Karpas-422 (cell line): ENCODE data around the gene UNC93A. TPM values are rescaled to one million over a fixed set of nuclear protein-coding genes. Genes with fewer than 3 reads are reported as not detected.
"Not testable (repeated sequence)": the region's sequence is repeated elsewhere in the genome, so short reads cannot be mapped to it uniquely, and the experiment has no call there.

ENCODE experiments used
- DNase-seq: peaks from one replicate; pipeline ENCODE4 v3.0.0-alpha.2; 2015
- H2AFZ ChIP-seq: fragments of 200-600 bp; sonication (generic); 2 replicates; pipeline ENCODE4 v1.6.1; 2014; ENCODE audit warnings: antibody characterized with exemption, low read length, mixed read lengths
- H3K27ac ChIP-seq: fragments of 200-600 bp; sonication (generic); 2 replicates; pipeline ENCODE4 v1.5.1; 2014; ENCODE audit warnings: mild to moderate bottlenecking, low read length, moderate library complexity
- H3K27me3 ChIP-seq: fragments of 200-600 bp; sonication (generic); 2 replicates; pipeline ENCODE4 v1.6.1; 2014; ENCODE audit warnings: low read length, mixed read lengths
- H3K36me3 ChIP-seq: fragments of 200-600 bp; sonication (generic); 2 replicates; pipeline ENCODE4 v1.6.1; 2014; ENCODE audit warnings: low read length, mixed read lengths; ENCODE audit not compliant: insufficient read depth
- H3K4me1 ChIP-seq: fragments of 200-600 bp; sonication (generic); 2 replicates; pipeline ENCODE4 v1.6.1; 2014; ENCODE audit warnings: mild to moderate bottlenecking, low read length, mixed read lengths
- H3K4me2 ChIP-seq: fragments of 200-600 bp; sonication (generic); 2 replicates; pipeline ENCODE4 v1.6.1; 2014; ENCODE audit warnings: low read length, low read depth, mild to moderate bottlenecking; ENCODE audit not compliant: poor library complexity, severe bottlenecking
- H3K4me3 ChIP-seq: fragments of 200-600 bp; sonication (generic); 2 replicates; pipeline ENCODE4 v1.5.1; 2014; ENCODE audit warnings: mild to moderate bottlenecking, antibody characterized with exemption, low read length, mixed read lengths
- H3K79me2 ChIP-seq: fragments of 200-600 bp; sonication (generic); 2 replicates; pipeline ENCODE4 v1.6.1; 2014; ENCODE audit warnings: mild to moderate bottlenecking, low read length, mixed read lengths
- H3K9ac ChIP-seq: fragments of 200-600 bp; sonication (generic); 2 replicates; pipeline ENCODE4 v1.6.0; 2014; ENCODE audit warnings: low read length
- H3K9me2 ChIP-seq: fragments of 200-600 bp; sonication (generic), shearing (Covaris generic); replicated peaks from 2 replicates; pipeline ENCODE4 v1.6.0; 2014; ENCODE audit warnings: mild to moderate bottlenecking, low read length, moderate library complexity; ENCODE audit not compliant: insufficient read depth
- H3K9me3 ChIP-seq: fragments of 300-700, 200-600 bp; sonication (generic); 2 replicates; pipeline ENCODE4 v1.6.1; 2014; ENCODE audit warnings: low read length, mixed read lengths
- H4K20me1 ChIP-seq: fragments of 200-600 bp; sonication (generic); 2 replicates; pipeline ENCODE4 v1.6.1; 2014; ENCODE audit warnings: mild to moderate bottlenecking, antibody characterized with exemption, low read length, low read depth; ENCODE audit not compliant: insufficient read depth
- total RNA-seq: library from RNA; depleted of rRNA; stranded (reverse); fragments of >200 nt; shearing (Covaris generic); gene quantifications from 2 replicates; pipeline ENCODE4 v1.2.3, GENCODE V29; 2014; ENCODE audit warnings: low replicate concordance

UNC93A gene
- total RNA-seq, 1 experiment from 2014 or later = not detected

GRCh38 chr6:167276772-167277533 lies 14.2 kb upstream of the UNC93A start:
- Histone ChIP-seq H3K9ac (no peak overlapping the region), H3K79me2 (no peaks in the 10 kb centered on the region), H3K9me2 (no peaks in the 10 kb centered on the region), H3K27ac (no peak overlapping the region), H3K27me3 (no peaks in the 10 kb centered on the region), H3K4me2 (no peak overlapping the region), H2AFZ (no peak overlapping the region), H3K36me3 (no peaks in the 10 kb centered on the region), H3K4me3 (no peak overlapping the region), H3K9me3 (no peaks in the 10 kb centered on the region), H4K20me1 (no peaks in the 10 kb centered on the region), H3K4me1 (no peaks in the 10 kb centered on the region)
- DNase-seq = no peak

- not testable (repeated sequence) for H3K4me3 ChIP-seq, DNase-seq, H3K4me2 ChIP-seq
Measured at GRCh38 chr6:167278173-167278940, 12.8 kb upstream of the UNC93A start.

GRCh38 chr6:167279766-167280446 lies 11.2 kb upstream of the UNC93A start:
- no peaks in the 10 kb centered on the region for H3K4me1 ChIP-seq

More at GRCh38 chr6:167278173-167278940, 12.8 kb upstream of the UNC93A start:
- H3K9me2 ChIP-seq, H3K9ac ChIP-seq, H3K27me3 ChIP-seq, H3K79me2 ChIP-seq, H3K9me3 ChIP-seq, H2AFZ ChIP-seq, H3K4me1 ChIP-seq, H3K36me3 ChIP-seq, H4K20me1 ChIP-seq, H3K27ac ChIP-seq: not testable (repeated sequence)

GRCh38 chr6:167280466-167280865 lies 10.6 kb upstream of the UNC93A start:
- not testable (repeated sequence) for H4K20me1 ChIP-seq, H3K27me3 ChIP-seq, H3K27ac ChIP-seq, DNase-seq, H3K9me3 ChIP-seq, H3K4me3 ChIP-seq, H3K79me2 ChIP-seq, H2AFZ ChIP-seq, H3K9me2 ChIP-seq, H3K4me2 ChIP-seq, H3K9ac ChIP-seq, H3K4me1 ChIP-seq, H3K36me3 ChIP-seq

More at GRCh38 chr6:167279766-167280446, 11.2 kb upstream of the UNC93A start:
- Histone ChIP-seq H3K4me3 (no peak overlapping the region), H3K9me3 (no peaks in the 10 kb centered on the region), H3K27me3 (no peaks in the 10 kb centered on the region), H3K9me2 (no peaks in the 10 kb centered on the region), H2AFZ (no peak overlapping the region), H3K79me2 (no peaks in the 10 kb centered on the region), H4K20me1 (no peaks in the 10 kb centered on the region), H3K36me3 (no peaks in the 10 kb centered on the region), H3K27ac (no peak overlapping the region), H3K4me2 (no peak overlapping the region), H3K9ac (no peak overlapping the region)
- DNase-seq = no peak

GRCh38 chr6:167282165-167282564 lies 8.9 kb upstream of the UNC93A start:
- Histone ChIP-seq H3K9me3 (no peaks in the 10 kb centered on the region), H3K4me1 (no peaks in the 10 kb centered on the region), H3K9me2 (no peaks in the 10 kb centered on the region), H3K4me2 (no peak overlapping the region), H3K79me2 (no peaks in the 10 kb centered on the region), H3K36me3 (no peaks in the 10 kb centered on the region), H3K4me3 (no peak overlapping the region), H3K27me3 (no peaks in the 10 kb centered on the region), H4K20me1 (no peaks in the 10 kb centered on the region), H3K9ac (no peak overlapping the region), H3K27ac (no peak overlapping the region), H2AFZ (no peak overlapping the region)
- DNase-seq = no peak

GRCh38 chr6:167284565-167284964 lies 6.5 kb upstream of the UNC93A start:
- not testable (repeated sequence) for H3K9ac ChIP-seq, H3K4me1 ChIP-seq, H3K27ac ChIP-seq, H3K9me2 ChIP-seq, H2AFZ ChIP-seq, H3K9me3 ChIP-seq, H4K20me1 ChIP-seq, H3K79me2 ChIP-seq, DNase-seq, H3K4me2 ChIP-seq, H3K36me3 ChIP-seq, H3K27me3 ChIP-seq, H3K4me3 ChIP-seq

GRCh38 chr6:167285077-167285770 lies 5.9 kb upstream of the UNC93A start:
- no peaks in the 10 kb centered on the region for H3K9me3 ChIP-seq
- H3K79me2 ChIP-seq = no peaks in the 10 kb centered on the region
- H2AFZ ChIP-seq = no peak overlapping the region
- H3K36me3 ChIP-seq = no peaks in the 10 kb centered on the region
- H3K4me2 ChIP-seq = no peak overlapping the region
- H3K27me3 ChIP-seq = no peaks in the 10 kb centered on the region
- no peak overlapping the region for H3K4me3 ChIP-seq
- no peaks in the 10 kb centered on the region for H4K20me1 ChIP-seq
- H3K4me1 ChIP-seq = no peaks in the 10 kb centered on the region
- H3K27ac ChIP-seq = no peak overlapping the region
- DNase-seq = no peak
- no peak overlapping the region for H3K9ac ChIP-seq
- no peaks in the 10 kb centered on the region for H3K9me2 ChIP-seq
